Activated B cell treated with CpG ODN at 0.5 μM for 24 hours (primary cell): Measurements from ENCODE around the gene SORBS1. TPM values are rescaled to one million over a fixed set of nuclear protein-coding genes. Genes with fewer than 3 reads are reported as not detected.

ENCODE experiments used
- ATAC-seq: fragments of 200-7000 bp; cut with Tn5 transposase; one replicate; pipeline ENCODE4 v1.10.0; 2021; ENCODE audit warnings: low read depth, mild to moderate bottlenecking, moderate library complexity
- CTCF ChIA-PET: fragments of 350-600 bp; sonication (Branson Sonifier 250); formaldehyde crosslinking; loops from one replicate; lab custom pipeline; 2021; ENCODE audit warnings: antibody characterized with exemption; lab: Charles Lee
- POLR2A ChIA-PET: fragments of 350-600 bp; sonication (Branson Sonifier 250); formaldehyde crosslinking; loops from one replicate; lab custom pipeline; 2021; ENCODE audit warnings: antibody characterized with exemption; lab: Charles Lee
- DNase-seq: peaks from one replicate; pipeline ENCODE4 v3.0.0; 2022
- H3K27ac Mint-ChIP-seq: one replicate; pipeline ENCODE4 v1.8.0; 2020; ENCODE audit warnings: mixed read lengths
- H3K27me3 Mint-ChIP-seq: one replicate; pipeline ENCODE4 v1.8.0; 2021; ENCODE audit warnings: mixed read lengths
- H3K36me3 Mint-ChIP-seq: one replicate; pipeline ENCODE4 v1.8.0; 2021; ENCODE audit warnings: low read depth, mixed read lengths
- H3K4me1 Mint-ChIP-seq: one replicate; pipeline ENCODE4 v1.8.0; 2021; ENCODE audit warnings: mixed read lengths
- H3K4me3 Mint-ChIP-seq: one replicate; pipeline ENCODE4 v1.8.0; 2020; ENCODE audit warnings: mild to moderate bottlenecking, mixed read lengths
- H3K9me3 Mint-ChIP-seq: one replicate; pipeline ENCODE4 v1.8.0; 2020; ENCODE audit warnings: mixed read lengths
- CTCF ChIP-seq: fragments of 200-600 bp; IDR thresholded peaks from one replicate; pipeline ENCODE4 v1.8.0; 2022; ENCODE audit warnings: antibody characterized with exemption, mild to moderate bottlenecking
- intact Hi-C: fragments of 100-400 bp; cut with micrococcal nuclease; formaldehyde crosslinking; loops from one replicate; pipeline ENCODE4 v1.15.1; 2024
- total RNA-seq: library from RNA; stranded (reverse); gene quantifications from 2 replicates; pipeline ENCODE4 v1.2.3, GENCODE V29; 2022

Gene SORBS1
- total RNA-seq, 1 donor from 2014 or later, result 0.42 TPM

GRCh38 chr10:95262763-95263518, 298.2 kb downstream of the SORBS1 start:
- H3K36me3 Mint-ChIP-seq, result peaks cover 71% of the 10 kb centered on the region
- no peaks in the 10 kb centered on the region for H3K27me3 Mint-ChIP-seq
- no peaks in the 10 kb centered on the region for H3K9me3 Mint-ChIP-seq
- peak overlapping the region; percentile 60 for H3K27ac Mint-ChIP-seq
- TF ChIP-seq CTCF, result no peak
- intact Hi-C loops, result no loop called here
- POLR2A ChIA-PET, result interaction anchor here (0.6 kb wide), 1 partner anchor 32 kb away, joined by 4 read pairs; no protein-coding TSS in a partner anchor
- DNase-seq (no peak), ATAC-seq (peak; percentile 44)
- no peak overlapping the region for H3K4me3 Mint-ChIP-seq
- CTCF ChIA-PET, result interaction anchor here (2.1 kb wide), 1 partner anchor 16 kb away, joined by 9 read pairs; no protein-coding TSS in a partner anchor
- peaks cover 50% of the 10 kb centered on the region for H3K4me1 Mint-ChIP-seq

GRCh38 chr10:95261926-95262325, 299.2 kb downstream of the SORBS1 start:
- Mint-ChIP-seq H3K9me3 (no peaks in the 10 kb centered on the region), H3K27me3 (no peaks in the 10 kb centered on the region), H3K27ac (no peak overlapping the region), H3K36me3 (peaks cover 77% of the 10 kb centered on the region), H3K4me1 (peaks cover 46% of the 10 kb centered on the region), H3K4me3 (no peak overlapping the region)
- intact Hi-C loops, result no loop called here
- DNase-seq (no peak), ATAC-seq (no peak)
- TF ChIP-seq CTCF, result no peak
- POLR2A ChIA-PET, result no interaction called here
- CTCF ChIA-PET, result no interaction called here

Other genes with a start within 250 kb of the SORBS1 start
- gene ALDH18A1, start 95.3 kb upstream of the SORBS1 start, total RNA-seq, result 45.9 and 53.0 TPM in 2 replicates
- gene TCTN3, start 132.6 kb upstream of the SORBS1 start, total RNA-seq, result 44.5 and 47.5 TPM in 2 replicates
- 187 TPM in 2 replicates for gene ENTPD1, start 194.8 kb upstream of the SORBS1 start, total RNA-seq